Neural cell (in vitro differentiated cells): Measurements from ENCODE around the gene WDR17. TPM values are rescaled to one million over a fixed set of nuclear protein-coding genes. Genes with fewer than 3 reads are reported as not detected.

Experiments
- H2AFZ ChIP-seq: fragments of 200-600, 300-800 bp; sonication (generic), shearing (Covaris generic); 2 replicates; pipeline ENCODE4 v1.6.0; 2014; ENCODE audit warnings: low read depth, mild to moderate bottlenecking, antibody characterized with exemption, low read length, moderate library complexity
- H3F3A ChIP-seq: fragments of 200-600 bp; shearing (Covaris generic); 2 replicates; pipeline ENCODE4 v1.6.1; 2016; ENCODE audit warnings: mild to moderate bottlenecking, moderate library complexity, mixed read lengths, antibody characterized with exemption, low read length; ENCODE audit not compliant: insufficient read depth, poor library complexity, severe bottlenecking
- H3K27ac ChIP-seq: fragments of 200-600, 300-800 bp; sonication (generic), shearing (Covaris generic); 2 replicates; pipeline ENCODE4 v1.5.1; 2014; ENCODE audit warnings: mild to moderate bottlenecking, low read length, moderate library complexity
- H3K27me3 ChIP-seq: fragments of 300-800, 200-600 bp; sonication (generic), shearing (Covaris generic); 2 replicates; pipeline ENCODE4 v1.6.0; 2014; ENCODE audit warnings: mild to moderate bottlenecking, low read depth, low read length, moderate library complexity; ENCODE audit not compliant: insufficient read depth
- H3K36me3 ChIP-seq: fragments of 300-800, 200-600 bp; sonication (generic), shearing (Covaris generic); 2 replicates; pipeline ENCODE4 v1.5.1; 2014; ENCODE audit warnings: mild to moderate bottlenecking, antibody characterized with exemption, low read length, moderate library complexity; ENCODE audit not compliant: insufficient read depth
- H3K4me2 ChIP-seq: fragments of 300-800, 200-600 bp; sonication (generic), shearing (Covaris generic); 2 replicates; pipeline ENCODE4 v1.6.0; 2014; ENCODE audit warnings: mild to moderate bottlenecking, low read length
- H3K4me3 ChIP-seq: fragments of 300-800, 200-600 bp; sonication (generic), shearing (Covaris generic); 2 replicates; pipeline ENCODE4 v1.5.1; 2014; ENCODE audit warnings: mild to moderate bottlenecking, low read length, moderate library complexity
- H3K79me2 ChIP-seq: fragments of 200-600 bp; shearing (Covaris generic); replicated peaks from 2 replicates; pipeline ENCODE4 v1.6.0; 2014; ENCODE audit warnings: mild to moderate bottlenecking, low read length, moderate library complexity; ENCODE audit not compliant: insufficient read depth
- H3K9ac ChIP-seq: fragments of 300-800, 200-600 bp; sonication (generic), shearing (Covaris generic); 2 replicates; pipeline ENCODE4 v1.6.1; 2016; ENCODE audit warnings: mild to moderate bottlenecking, low read length, mixed read lengths
- H3K9me2 ChIP-seq: fragments of 200-600 bp; shearing (Covaris generic); 2 replicates; pipeline ENCODE4 v1.6.1; 2016; ENCODE audit warnings: mild to moderate bottlenecking, low read length, mixed read lengths; ENCODE audit not compliant: insufficient read depth
- H3K9me3 ChIP-seq: fragments of 200-600, 300-800 bp; sonication (generic), shearing (Covaris generic); 2 replicates; pipeline ENCODE4 v1.6.1; 2016; ENCODE audit warnings: mild to moderate bottlenecking, mixed run types, low read length, moderate library complexity, mixed read lengths
- H4K20me1 ChIP-seq: fragments of 200-600 bp; shearing (Covaris generic); 2 replicates; pipeline ENCODE4 v1.6.1; 2016; ENCODE audit warnings: mild to moderate bottlenecking, mixed run types; ENCODE audit not compliant: insufficient read depth
- EP300 ChIP-seq: fragments of 450-650 bp; conservative IDR thresholded peaks from 2 replicates; pipeline ENCODE4 v1.6.1; 2014; ENCODE audit warnings: antibody characterized with exemption, mild to moderate bottlenecking, moderate library complexity; ENCODE audit not compliant: poor library complexity, severe bottlenecking
- EZH2 ChIP-seq: fragments of 200-600, 300-800 bp; shearing (Covaris generic), sonication (generic); IDR thresholded peaks from 2 replicates; pipeline ENCODE4 v1.6.1; 2014; ENCODE audit warnings: antibody characterized with exemption, low read length, borderline replicate concordance, mild to moderate bottlenecking; ENCODE audit not compliant: insufficient read depth, poor library complexity, severe bottlenecking
- MXI1 ChIP-seq: fragments of 450-650 bp; conservative IDR thresholded peaks from 2 replicates; pipeline ENCODE4 v1.6.1; 2014; ENCODE audit warnings: antibody characterized with exemption, mild to moderate bottlenecking; ENCODE audit not compliant: poor library complexity, severe bottlenecking
- POLR2AphosphoS5 ChIP-seq: IDR thresholded peaks from 2 replicates; pipeline ENCODE4 v1.6.1; 2012
- RAD21 ChIP-seq: fragments of 450-650 bp; conservative IDR thresholded peaks from 2 replicates; pipeline ENCODE4 v1.6.1; 2014; ENCODE audit warnings: antibody characterized with exemption, mild to moderate bottlenecking, moderate library complexity
- SMC3 ChIP-seq: fragments of 450-650 bp; conservative IDR thresholded peaks from 2 replicates; pipeline ENCODE4 v1.6.1; 2014; ENCODE audit warnings: antibody characterized with exemption, mild to moderate bottlenecking, moderate library complexity; ENCODE audit not compliant: poor library complexity
- TAF1 ChIP-seq: IDR thresholded peaks from 2 replicates; pipeline ENCODE4 v1.6.1; 2012; ENCODE audit warnings: low read depth
- polyA plus RNA-seq: library from polyadenylated mRNA; depleted of rRNA; stranded (reverse); fragments of >200 nt; gene quantifications from 2 replicates; pipeline ENCODE4 v1.2.3, GENCODE V29; 2014
- TF ChIP-seq, protein P1 (sequence below): fragments of 450-650 bp; IDR thresholded peaks from 2 replicates; pipeline ENCODE4 v1.5.1; 2014; ENCODE audit warnings: antibody characterized with exemption, mild to moderate bottlenecking, moderate library complexity; ENCODE audit not compliant: poor library complexity, severe bottlenecking
- TF ChIP-seq, protein P2 (sequence below): IDR thresholded peaks from 2 replicates; pipeline ENCODE4 v1.6.1; 2012; ENCODE audit warnings: borderline replicate concordance

Gene WDR17
- polyA plus RNA-seq, 1 donor from 2014 or later, result 59.1 TPM

DNA sequence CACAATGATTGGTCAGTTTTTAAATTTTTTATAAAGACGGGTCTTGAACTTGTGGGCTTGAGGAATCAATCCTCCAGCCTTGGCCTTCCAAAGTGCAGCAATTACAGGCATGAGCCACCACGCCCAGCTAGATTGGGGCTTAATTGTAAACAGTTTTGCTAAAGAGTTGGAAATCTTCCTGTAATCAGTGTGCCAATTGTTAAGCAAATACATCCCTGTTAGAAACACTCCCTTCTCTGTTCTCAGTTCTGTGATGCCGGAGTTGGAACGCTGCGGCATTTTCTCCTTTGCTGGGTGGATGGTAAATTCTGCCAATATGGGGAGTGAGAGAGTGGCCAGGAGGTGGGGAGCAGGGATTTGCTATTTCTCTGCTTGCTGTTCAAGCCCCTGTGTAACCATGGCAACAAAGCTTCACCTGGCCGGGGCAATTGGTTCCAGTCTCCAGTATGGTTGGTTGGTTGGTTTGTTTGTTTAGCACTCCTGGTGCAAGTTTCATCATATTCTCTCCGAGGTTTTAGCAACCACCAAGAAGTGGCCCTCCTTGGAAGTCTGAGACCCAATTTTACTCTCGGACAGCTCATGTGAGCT is 132.8 kb downstream of the WDR17 start:
- no peaks in the 10 kb centered on the region for H3F3A ChIP-seq
- no peaks in the 10 kb centered on the region for H3K36me3 ChIP-seq
- H3K79me2 ChIP-seq, result no peaks in the 10 kb centered on the region
- H2AFZ ChIP-seq, result no peak overlapping the region
- no peaks in the 10 kb centered on the region for H3K27me3 ChIP-seq
- no peak overlapping the region for H3K4me3 ChIP-seq
- TF ChIP-seq, protein P1, sequence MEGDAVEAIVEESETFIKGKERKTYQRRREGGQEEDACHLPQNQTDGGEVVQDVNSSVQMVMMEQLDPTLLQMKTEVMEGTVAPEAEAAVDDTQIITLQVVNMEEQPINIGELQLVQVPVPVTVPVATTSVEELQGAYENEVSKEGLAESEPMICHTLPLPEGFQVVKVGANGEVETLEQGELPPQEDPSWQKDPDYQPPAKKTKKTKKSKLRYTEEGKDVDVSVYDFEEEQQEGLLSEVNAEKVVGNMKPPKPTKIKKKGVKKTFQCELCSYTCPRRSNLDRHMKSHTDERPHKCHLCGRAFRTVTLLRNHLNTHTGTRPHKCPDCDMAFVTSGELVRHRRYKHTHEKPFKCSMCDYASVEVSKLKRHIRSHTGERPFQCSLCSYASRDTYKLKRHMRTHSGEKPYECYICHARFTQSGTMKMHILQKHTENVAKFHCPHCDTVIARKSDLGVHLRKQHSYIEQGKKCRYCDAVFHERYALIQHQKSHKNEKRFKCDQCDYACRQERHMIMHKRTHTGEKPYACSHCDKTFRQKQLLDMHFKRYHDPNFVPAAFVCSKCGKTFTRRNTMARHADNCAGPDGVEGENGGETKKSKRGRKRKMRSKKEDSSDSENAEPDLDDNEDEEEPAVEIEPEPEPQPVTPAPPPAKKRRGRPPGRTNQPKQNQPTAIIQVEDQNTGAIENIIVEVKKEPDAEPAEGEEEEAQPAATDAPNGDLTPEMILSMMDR, result no peak
- TF ChIP-seq, protein P2, sequence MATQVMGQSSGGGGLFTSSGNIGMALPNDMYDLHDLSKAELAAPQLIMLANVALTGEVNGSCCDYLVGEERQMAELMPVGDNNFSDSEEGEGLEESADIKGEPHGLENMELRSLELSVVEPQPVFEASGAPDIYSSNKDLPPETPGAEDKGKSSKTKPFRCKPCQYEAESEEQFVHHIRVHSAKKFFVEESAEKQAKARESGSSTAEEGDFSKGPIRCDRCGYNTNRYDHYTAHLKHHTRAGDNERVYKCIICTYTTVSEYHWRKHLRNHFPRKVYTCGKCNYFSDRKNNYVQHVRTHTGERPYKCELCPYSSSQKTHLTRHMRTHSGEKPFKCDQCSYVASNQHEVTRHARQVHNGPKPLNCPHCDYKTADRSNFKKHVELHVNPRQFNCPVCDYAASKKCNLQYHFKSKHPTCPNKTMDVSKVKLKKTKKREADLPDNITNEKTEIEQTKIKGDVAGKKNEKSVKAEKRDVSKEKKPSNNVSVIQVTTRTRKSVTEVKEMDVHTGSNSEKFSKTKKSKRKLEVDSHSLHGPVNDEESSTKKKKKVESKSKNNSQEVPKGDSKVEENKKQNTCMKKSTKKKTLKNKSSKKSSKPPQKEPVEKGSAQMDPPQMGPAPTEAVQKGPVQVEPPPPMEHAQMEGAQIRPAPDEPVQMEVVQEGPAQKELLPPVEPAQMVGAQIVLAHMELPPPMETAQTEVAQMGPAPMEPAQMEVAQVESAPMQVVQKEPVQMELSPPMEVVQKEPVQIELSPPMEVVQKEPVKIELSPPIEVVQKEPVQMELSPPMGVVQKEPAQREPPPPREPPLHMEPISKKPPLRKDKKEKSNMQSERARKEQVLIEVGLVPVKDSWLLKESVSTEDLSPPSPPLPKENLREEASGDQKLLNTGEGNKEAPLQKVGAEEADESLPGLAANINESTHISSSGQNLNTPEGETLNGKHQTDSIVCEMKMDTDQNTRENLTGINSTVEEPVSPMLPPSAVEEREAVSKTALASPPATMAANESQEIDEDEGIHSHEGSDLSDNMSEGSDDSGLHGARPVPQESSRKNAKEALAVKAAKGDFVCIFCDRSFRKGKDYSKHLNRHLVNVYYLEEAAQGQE, result no peak
- TF ChIP-seq RAD21 (no peak), POLR2AphosphoS5 (no peak), MXI1 (no peak), SMC3 (no peak), TAF1 (no peak), EP300 (no peak), EZH2 (no peak)
- H3K9me2 ChIP-seq, result no peaks in the 10 kb centered on the region
- H3K27ac ChIP-seq, result no peak overlapping the region
- H3K4me2 ChIP-seq, result no peak overlapping the region
- H4K20me1 ChIP-seq, result no peaks in the 10 kb centered on the region
- no peak overlapping the region for H3K9ac ChIP-seq
- no peaks in the 10 kb centered on the region for H3K9me3 ChIP-seq

DNA sequence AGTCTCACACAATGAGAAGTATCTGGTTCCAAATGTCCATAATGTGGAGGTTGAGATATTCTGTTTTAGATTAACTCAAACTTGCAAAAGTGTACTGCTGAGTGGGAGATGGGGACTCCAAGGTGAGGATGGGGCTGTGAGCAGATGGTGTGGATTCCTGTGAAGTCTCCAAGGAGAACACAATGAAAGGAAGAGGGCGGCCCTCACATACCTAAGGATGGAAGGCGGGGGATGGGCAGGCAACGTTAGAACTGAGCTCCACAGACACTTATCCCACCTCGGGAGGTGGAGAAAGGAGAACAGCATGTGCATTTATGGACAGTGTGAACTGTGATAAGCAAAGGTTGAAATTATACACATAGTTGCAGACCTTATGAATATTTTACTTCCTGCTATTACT is 139.7 kb downstream of the WDR17 start:
- TF ChIP-seq MXI1, result no peak
- TF ChIP-seq, protein P1, result no peak
- no peak for TF ChIP-seq SMC3
- no peak for TF ChIP-seq EZH2
- TF ChIP-seq POLR2AphosphoS5, result no peak
- no peaks in the 10 kb centered on the region for H3K79me2 ChIP-seq
- H3K9ac ChIP-seq, result no peak overlapping the region
- H3K36me3 ChIP-seq, result no peaks in the 10 kb centered on the region
- no peak overlapping the region for H3K27ac ChIP-seq
- H2AFZ ChIP-seq, result no peak overlapping the region
- no peak overlapping the region for H3K4me2 ChIP-seq
- no peak overlapping the region for H3K4me3 ChIP-seq
- no peaks in the 10 kb centered on the region for H3K9me2 ChIP-seq
- H3K27me3 ChIP-seq, result no peaks in the 10 kb centered on the region
- no peaks in the 10 kb centered on the region for H4K20me1 ChIP-seq
- no peaks in the 10 kb centered on the region for H3F3A ChIP-seq
- H3K9me3 ChIP-seq, result no peaks in the 10 kb centered on the region
